ENCODE data around the gene COMP. TPM values are rescaled to one million over a fixed set of nuclear protein-coding genes. Genes with fewer than 3 reads are reported as not detected.

Gene COMP
- total RNA-seq, 1 experiment from 2014 or later = 0.13 TPM

- TF ChIP-seq PREB (CRISPR knock-in tag; IDR thresholded peaks at IDR 0.05; ENCODE audit: borderline replicate concordance) (no peak), NR2C2 (CRISPR knock-in tag; IDR thresholded peaks at IDR 0.05) (no peak), CREB1 (CRISPR knock-in tag; IDR thresholded peaks at IDR 0.05) (no peak), MYBL2 (CRISPR knock-in tag; IDR thresholded peaks at IDR 0.05) (no peak), SOX15 (CRISPR knock-in tag; IDR thresholded peaks at IDR 0.05) (no peak), ZNF317 (CRISPR knock-in tag; IDR thresholded peaks at IDR 0.05; ENCODE audit: borderline replicate concordance, low read depth) (no peak), HMGXB4 (CRISPR knock-in tag; IDR thresholded peaks at IDR 0.05) (no peak)
Observed at GRCh38 chr19:18778826-18779495, 12.1 kb downstream of the COMP start (continued).

- no peak for DNase-seq (ENCODE audit: low spot score)
- CTCF ChIA-PET = interaction anchor here (0.7 to 1.9 kb wide), 6 partner anchors 39 to 339 kb away, joined by 3 to 15 read pairs (median 3); no protein-coding TSS in a partner anchor
Observed at GRCh38 chr19:18778076-18778389, 13.1 kb downstream of the COMP start.

More at GRCh38 chr19:18778076-18778389, 13.1 kb downstream of the COMP start:
- Mint-ChIP-seq H3K27me3 (ENCODE audit: low read depth) (peaks cover 96% of the 10 kb centered on the region), H3K9me3 (no peaks in the 10 kb centered on the region), H3K4me3 (no peak overlapping the region), H3K4me1 (no peaks in the 10 kb centered on the region), H3K27ac (no peak overlapping the region), H3K36me3 (no peaks in the 10 kb centered on the region)
- TF ChIP-seq AFF4 (CRISPR knock-in tag; IDR thresholded peaks at IDR 0.05; ENCODE audit: borderline replicate concordance) (no peak), NFE2L1 (CRISPR knock-in tag; IDR thresholded peaks at IDR 0.05) (no peak), ZNF671 (CRISPR knock-in tag; IDR thresholded peaks at IDR 0.05) (no peak), CREB1 (CRISPR knock-in tag; IDR thresholded peaks at IDR 0.05) (no peak), ZNF263 (CRISPR knock-in tag; IDR thresholded peaks at IDR 0.05; ENCODE audit: low read depth) (no peak), SMAD4 (CRISPR knock-in tag; IDR thresholded peaks at IDR 0.05) (no peak), FOXP1 (CRISPR knock-in tag; IDR thresholded peaks at IDR 0.05; ENCODE audit: borderline replicate concordance) (no peak), ZMAT4 (CRISPR knock-in tag; IDR thresholded peaks at IDR 0.05) (no peak), E2F5 (CRISPR knock-in tag; IDR thresholded peaks at IDR 0.05) (no peak), ATF1 (CRISPR knock-in tag; IDR thresholded peaks at IDR 0.05) (no peak)
- POLR2A ChIA-PET = interaction anchor here (0.6 kb wide), 1 partner anchor 66 kb away, joined by 4 read pairs; no protein-coding TSS in a partner anchor
- ATAC-seq = no peak

Data from WTC11 (cell line).